Smooth muscle cell of the brain vasculature (primary cell): ENCODE results near the gene ALLC.

Experiments
- DNase-seq: peaks from one replicate; pipeline ENCODE4 v3.0.0-alpha.2; 2012; ENCODE audit warnings: low read depth, low spot score

The ALLC gene

GRCh38 chr2:3747032-3747654 is 89.1 kb downstream of the ALLC start:
- DNase-seq = no peak

- no peak for DNase-seq
These were observed 89.8 kb downstream of the ALLC start for GRCh38 chr2:3747826-3748225.

- no peak for DNase-seq
These were observed 91.2 kb downstream of the ALLC start for GRCh38 chr2:3749201-3749600.

GRCh38 chr2:3751251-3751650 is 93.3 kb downstream of the ALLC start:
- no peak for DNase-seq

GRCh38 chr2:3751806-3752205 is 93.8 kb downstream of the ALLC start:
- DNase-seq = no peak
